C4-2B (cell line): ENCODE measurements around the gene ZFAND6.

ENCODE experiments used
- H3K27ac ChIP-seq: fragments of 450-650 bp; 2 replicates; pipeline ENCODE4 v1.5.1; 2017
- ZFX ChIP-seq: fragments of 450-650 bp; IDR thresholded peaks from 2 replicates; pipeline ENCODE4 v1.6.1; 2017
- TF ChIP-seq, protein P1 (sequence below): fragments of 450-650 bp; conservative IDR thresholded peaks from 2 replicates; pipeline ENCODE4 v1.5.1; 2017; ENCODE audit warnings: mild to moderate bottlenecking

ZFAND6 gene

DNA sequence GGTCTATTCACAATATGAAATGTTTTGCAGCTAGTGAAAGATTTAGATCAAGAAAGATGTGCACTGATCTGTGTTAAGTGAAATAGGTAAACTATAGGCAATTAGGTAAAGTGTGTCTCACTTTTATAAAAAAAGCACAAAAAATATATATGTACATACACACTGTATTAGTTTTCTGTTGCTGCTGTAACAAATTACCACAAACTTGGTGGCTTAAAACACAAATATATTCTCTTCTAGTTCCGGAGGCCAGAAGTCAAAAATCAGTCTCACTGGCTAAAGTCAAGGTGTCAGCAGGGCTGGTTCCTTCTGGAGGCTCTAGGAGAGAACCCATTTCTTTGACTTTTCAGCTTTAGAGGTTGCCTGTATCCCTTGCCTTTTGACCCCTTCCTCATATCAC is 104.4 kb downstream of the ZFAND6 start:
- TF ChIP-seq ZFX: no peak
- TF ChIP-seq, protein P1, sequence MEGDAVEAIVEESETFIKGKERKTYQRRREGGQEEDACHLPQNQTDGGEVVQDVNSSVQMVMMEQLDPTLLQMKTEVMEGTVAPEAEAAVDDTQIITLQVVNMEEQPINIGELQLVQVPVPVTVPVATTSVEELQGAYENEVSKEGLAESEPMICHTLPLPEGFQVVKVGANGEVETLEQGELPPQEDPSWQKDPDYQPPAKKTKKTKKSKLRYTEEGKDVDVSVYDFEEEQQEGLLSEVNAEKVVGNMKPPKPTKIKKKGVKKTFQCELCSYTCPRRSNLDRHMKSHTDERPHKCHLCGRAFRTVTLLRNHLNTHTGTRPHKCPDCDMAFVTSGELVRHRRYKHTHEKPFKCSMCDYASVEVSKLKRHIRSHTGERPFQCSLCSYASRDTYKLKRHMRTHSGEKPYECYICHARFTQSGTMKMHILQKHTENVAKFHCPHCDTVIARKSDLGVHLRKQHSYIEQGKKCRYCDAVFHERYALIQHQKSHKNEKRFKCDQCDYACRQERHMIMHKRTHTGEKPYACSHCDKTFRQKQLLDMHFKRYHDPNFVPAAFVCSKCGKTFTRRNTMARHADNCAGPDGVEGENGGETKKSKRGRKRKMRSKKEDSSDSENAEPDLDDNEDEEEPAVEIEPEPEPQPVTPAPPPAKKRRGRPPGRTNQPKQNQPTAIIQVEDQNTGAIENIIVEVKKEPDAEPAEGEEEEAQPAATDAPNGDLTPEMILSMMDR: no peak
- no peak overlapping the region for H3K27ac ChIP-seq

DNA sequence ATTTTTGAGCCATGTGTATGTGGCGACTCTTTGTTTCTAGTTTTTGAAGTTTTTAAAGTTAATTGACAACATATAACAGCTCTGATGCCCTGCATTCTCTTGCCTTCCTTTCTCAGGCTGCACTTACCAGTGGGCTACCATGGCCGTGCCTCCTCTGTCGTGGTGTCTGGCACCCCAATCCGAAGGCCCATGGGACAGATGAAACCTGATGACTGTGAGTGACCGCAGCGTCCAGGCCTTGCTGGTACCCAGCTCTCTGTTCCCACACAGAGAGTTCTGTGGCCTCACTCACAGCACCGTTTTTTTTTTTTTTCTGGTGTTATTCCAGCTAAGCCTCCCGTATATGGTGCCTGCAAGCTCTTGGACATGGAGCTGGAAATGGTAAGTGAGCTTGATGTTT is 108.5 kb downstream of the ZFAND6 start:
- H3K27ac ChIP-seq: no peak overlapping the region
- no peak for TF ChIP-seq ZFX

DNA sequence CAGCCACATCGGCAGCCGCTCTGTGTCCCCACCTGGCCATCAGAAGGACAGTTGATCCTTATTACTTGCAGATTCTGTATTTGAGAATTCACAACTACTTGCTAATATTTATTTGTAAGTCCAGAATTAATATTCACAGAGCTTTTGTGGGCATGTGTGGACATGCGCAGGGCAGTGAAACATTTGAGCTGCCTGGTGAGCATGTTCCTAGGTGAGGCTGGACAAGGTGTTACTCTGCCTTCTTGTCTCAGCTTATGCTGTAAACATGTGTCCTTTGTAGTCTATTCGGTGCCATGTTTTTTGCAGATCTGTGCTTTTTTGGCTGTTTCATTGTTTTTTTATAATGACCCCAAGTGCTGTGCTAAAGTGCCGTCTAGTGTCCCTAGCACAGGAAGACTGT is 108.9 kb downstream of the ZFAND6 start:
- no peak overlapping the region for H3K27ac ChIP-seq
- TF ChIP-seq, protein P1: no peak
- no peak for TF ChIP-seq ZFX

DNA sequence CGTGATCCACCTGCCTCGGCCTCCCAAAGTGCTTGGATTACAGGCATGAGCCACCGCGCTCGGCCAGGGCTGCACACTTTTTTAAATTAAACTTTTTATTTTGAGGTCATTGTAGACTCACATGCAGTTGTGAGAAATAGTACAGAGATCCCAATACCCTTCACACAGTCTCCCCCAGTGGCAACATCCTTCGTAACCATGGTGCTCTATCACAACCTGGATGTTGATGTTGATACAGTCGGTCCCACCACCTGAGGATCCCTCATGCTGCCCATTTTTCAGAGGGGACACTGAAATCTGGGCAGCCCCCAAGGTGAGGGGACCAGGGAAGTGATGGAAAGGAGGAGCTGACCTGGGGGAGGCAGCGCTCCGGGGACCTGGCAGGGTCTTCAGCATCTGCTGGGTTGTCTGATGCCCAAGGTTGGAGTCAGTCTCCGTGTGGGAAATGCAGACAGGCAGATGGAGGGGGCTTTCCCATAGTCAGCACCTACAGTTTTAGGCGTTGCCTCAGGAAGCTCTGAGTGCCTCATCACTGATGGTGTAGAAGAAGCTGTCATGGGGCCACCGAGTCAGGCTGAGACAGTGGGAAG is 110.4 kb downstream of the ZFAND6 start:
- TF ChIP-seq, protein P1: no peak
- no peak for TF ChIP-seq ZFX

DNA sequence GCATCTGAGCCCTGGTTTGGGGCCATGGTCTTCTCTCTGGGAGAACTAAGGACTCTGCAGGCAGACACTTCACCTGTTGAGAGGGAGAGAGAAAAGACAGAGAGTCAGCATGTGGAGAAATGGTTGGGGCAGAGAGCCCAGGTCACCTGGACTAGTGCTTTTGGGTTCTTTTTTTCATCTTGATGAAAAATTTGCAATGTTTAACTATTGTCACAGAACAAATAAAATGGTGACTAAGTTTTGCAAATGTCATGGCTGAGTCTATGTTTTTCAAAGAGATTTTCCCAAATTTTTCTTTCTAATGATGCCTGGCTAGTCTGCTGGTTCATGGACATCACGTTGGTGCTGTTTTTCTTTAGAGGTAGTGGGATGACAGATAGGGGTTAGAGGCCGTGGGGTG is 111.1 kb downstream of the ZFAND6 start:
- no peak overlapping the region for H3K27ac ChIP-seq
- TF ChIP-seq ZFX: no peak
- TF ChIP-seq, protein P1: no peak

More for the DNA sequence above, 110.4 kb downstream of the ZFAND6 start:
- H3K27ac ChIP-seq: no peak overlapping the region

DNA sequence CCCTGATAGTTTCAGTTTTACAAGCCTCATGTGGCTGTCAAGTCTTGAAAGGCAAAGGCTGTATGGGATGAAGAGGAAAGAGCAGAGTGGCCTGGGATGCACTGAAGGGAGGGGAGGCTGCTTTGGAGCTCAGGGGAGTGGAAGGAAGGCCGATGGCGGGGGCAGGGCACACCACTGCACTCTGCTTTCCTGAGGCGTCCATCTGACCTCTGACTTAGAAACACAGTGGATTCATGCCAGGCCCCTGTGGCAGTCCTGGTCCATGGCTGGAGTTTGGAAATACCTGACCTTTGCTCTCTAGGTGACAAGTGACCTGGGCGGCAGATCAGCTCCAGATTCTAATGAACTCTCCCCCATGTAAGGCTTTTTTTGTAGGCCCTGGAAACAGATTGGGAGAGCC is 112.3 kb downstream of the ZFAND6 start:
- no peak overlapping the region for H3K27ac ChIP-seq
- no peak for TF ChIP-seq ZFX
- TF ChIP-seq, protein P1: no peak

DNA sequence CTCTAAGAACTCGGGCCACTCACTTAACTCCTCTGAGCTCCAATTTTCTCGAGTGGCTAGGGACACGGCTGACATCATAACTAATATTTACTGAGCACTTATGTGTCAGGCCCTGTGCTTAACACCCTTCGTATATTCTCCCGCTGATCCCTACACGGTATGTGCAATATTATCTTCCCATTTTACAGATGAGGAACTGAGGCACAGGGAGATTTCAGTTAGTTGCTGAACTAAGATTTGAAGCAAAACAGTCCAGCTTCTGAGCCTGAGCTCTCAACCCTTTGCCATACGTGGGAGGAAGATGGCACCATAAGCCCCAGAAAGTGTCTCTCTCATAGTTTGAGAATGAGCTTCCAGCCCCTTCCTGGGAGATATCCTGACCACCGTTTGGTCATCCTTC is 112.9 kb downstream of the ZFAND6 start:
- TF ChIP-seq, protein P1: no peak
- no peak for TF ChIP-seq ZFX

More for the DNA sequence above, 112.9 kb downstream of the ZFAND6 start:
- H3K27ac ChIP-seq: no peak overlapping the region
